Kidney epithelial cell (primary cell): ENCODE data around the gene ATP6V0E1. TPM values are rescaled to one million over a fixed set of nuclear protein-coding genes. Genes with fewer than 3 reads are reported as not detected.
A peak's percentile ranks its signal among the peaks of the same experiment; 100 is the strongest.

Experiments
- DNase-seq: peaks from one replicate; pipeline ENCODE4 v3.0.0-alpha.2; 2010; ENCODE audit warnings: low read depth
- H3K27me3 ChIP-seq: 2 replicates; pipeline ENCODE4 v1.6.0; 2011; ENCODE audit warnings: low read length; ENCODE audit not compliant: control insufficient read depth, insufficient read depth
- H3K36me3 ChIP-seq: 2 replicates; pipeline ENCODE4 v1.5.1; 2011; ENCODE audit warnings: low read length; ENCODE audit not compliant: control insufficient read depth, insufficient read depth
- H3K4me3 ChIP-seq: 2 replicates; pipeline ENCODE4 v1.5.1; 2011; ENCODE audit warnings: low read depth, mild to moderate bottlenecking, control low read depth, low read length
- CTCF ChIP-seq: IDR thresholded peaks from 2 replicates; pipeline ENCODE4 v1.5.1; 2011; ENCODE audit warnings: mild to moderate bottlenecking, moderate library complexity, low read length, control low read depth, inconsistent platforms; ENCODE audit not compliant: insufficient read depth, poor library complexity, severe bottlenecking
- total RNA-seq: library from RNA; depleted of rRNA; stranded (reverse); fragments of >200 nt; gene quantifications from 2 replicates; pipeline ENCODE4 v1.2.3, GENCODE V29; 2015

Gene ATP6V0E1
- total RNA-seq, 1 donor from 2014 or later: 178 TPM

GRCh38 chr5:172973127-172973916 is 10.2 kb upstream of the ATP6V0E1 start:
- Histone ChIP-seq H3K27me3 (no peaks in the 10 kb centered on the region), H3K36me3 (peaks cover 1% of the 10 kb centered on the region), H3K4me3 (no peak overlapping the region)
- no peak for DNase-seq
- TF ChIP-seq CTCF: no peak

- no peak for DNase-seq
- no peak for TF ChIP-seq CTCF
- H3K4me3 ChIP-seq: no peak overlapping the region
Observed at GRCh38 chr5:172973931-172974330, 9.6 kb upstream of the ATP6V0E1 start.

GRCh38 chr5:172975289-172975688 is 8.3 kb upstream of the ATP6V0E1 start:
- Histone ChIP-seq H3K4me3 (no peak overlapping the region), H3K27me3 (no peaks in the 10 kb centered on the region), H3K36me3 (no peaks in the 10 kb centered on the region)
- TF ChIP-seq CTCF: no peak
- no peak for DNase-seq

More at GRCh38 chr5:172973931-172974330, 9.6 kb upstream of the ATP6V0E1 start:
- Histone ChIP-seq H3K36me3 (no peaks in the 10 kb centered on the region), H3K27me3 (no peaks in the 10 kb centered on the region)

GRCh38 chr5:172979778-172980177 is 3.8 kb upstream of the ATP6V0E1 start:
- DNase-seq: no peak

GRCh38 chr5:172981931-172982330 is 1.6 kb upstream of the ATP6V0E1 start:
- DNase-seq: no peak
- Histone ChIP-seq H3K27me3 (no peaks in the 10 kb centered on the region), H3K4me3 (no peak overlapping the region), H3K36me3 (no peaks in the 10 kb centered on the region)
- no peak for TF ChIP-seq CTCF

More at GRCh38 chr5:172979778-172980177, 3.8 kb upstream of the ATP6V0E1 start:
- no peak overlapping the region for H3K4me3 ChIP-seq
- no peaks in the 10 kb centered on the region for H3K36me3 ChIP-seq
- TF ChIP-seq CTCF: no peak
- H3K27me3 ChIP-seq: no peaks in the 10 kb centered on the region

- peak; percentile 70 for TF ChIP-seq CTCF
- Histone ChIP-seq H3K4me3 (peak overlapping the region; percentile 88), H3K36me3 (no peaks in the 10 kb centered on the region), H3K27me3 (no peaks in the 10 kb centered on the region)
- DNase-seq: peak; percentile 56
Observed at GRCh38 chr5:172984244-172984953, 828 bp downstream of the ATP6V0E1 start.
